ENCODE measurements around the gene YIPF3.
A peak's percentile ranks its signal among the peaks of the same experiment; 100 is the strongest.
"Not testable (repeated sequence)": the region's sequence is repeated elsewhere in the genome, so short reads cannot be mapped to it uniquely, and the experiment has no call there.

Gene YIPF3

DNA sequence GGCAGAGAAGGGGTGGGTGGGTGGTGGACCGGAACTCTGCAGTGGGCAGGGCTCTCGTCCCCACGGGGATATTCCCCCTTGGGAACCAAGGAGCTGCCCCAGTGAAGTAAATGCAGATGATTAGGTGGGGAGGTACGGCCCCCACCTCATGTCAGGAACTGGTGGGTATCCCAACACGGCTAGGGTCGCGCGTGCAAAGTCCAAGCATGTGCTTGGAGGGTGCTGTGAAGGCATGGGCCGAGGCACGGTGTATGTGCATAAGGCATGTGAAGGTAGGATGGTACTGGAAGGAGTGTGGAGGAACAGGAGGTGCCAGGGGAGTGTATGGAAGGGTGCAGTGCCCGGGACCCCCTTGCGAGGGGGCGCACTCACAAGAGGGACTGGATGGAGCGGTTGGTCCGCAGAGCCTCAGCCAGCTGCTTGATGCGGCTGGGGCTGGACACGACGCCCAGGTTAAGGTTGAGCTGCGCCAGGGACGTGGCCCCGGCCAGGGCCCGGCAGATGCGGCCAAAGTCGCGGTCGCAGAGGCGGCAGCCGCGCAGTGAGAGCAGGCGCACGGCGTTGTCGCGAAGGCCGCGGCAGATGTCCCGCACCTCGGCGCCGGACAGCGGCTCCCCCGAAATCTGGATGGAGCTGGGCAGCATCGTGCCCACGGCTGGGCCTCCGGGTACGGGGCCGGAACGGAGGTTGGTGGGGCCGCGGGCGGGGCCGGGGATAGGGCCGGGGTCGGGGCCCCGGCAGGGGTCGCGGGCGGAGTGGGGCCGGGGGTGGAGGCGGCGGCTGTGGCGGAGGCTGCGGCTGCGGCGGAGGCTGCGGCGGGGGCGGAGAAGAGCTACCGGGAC lies 7.4 kb downstream of the YIPF3 start:
- DNase-seq (ENCODE audit: low read depth), result no peak

DNA sequence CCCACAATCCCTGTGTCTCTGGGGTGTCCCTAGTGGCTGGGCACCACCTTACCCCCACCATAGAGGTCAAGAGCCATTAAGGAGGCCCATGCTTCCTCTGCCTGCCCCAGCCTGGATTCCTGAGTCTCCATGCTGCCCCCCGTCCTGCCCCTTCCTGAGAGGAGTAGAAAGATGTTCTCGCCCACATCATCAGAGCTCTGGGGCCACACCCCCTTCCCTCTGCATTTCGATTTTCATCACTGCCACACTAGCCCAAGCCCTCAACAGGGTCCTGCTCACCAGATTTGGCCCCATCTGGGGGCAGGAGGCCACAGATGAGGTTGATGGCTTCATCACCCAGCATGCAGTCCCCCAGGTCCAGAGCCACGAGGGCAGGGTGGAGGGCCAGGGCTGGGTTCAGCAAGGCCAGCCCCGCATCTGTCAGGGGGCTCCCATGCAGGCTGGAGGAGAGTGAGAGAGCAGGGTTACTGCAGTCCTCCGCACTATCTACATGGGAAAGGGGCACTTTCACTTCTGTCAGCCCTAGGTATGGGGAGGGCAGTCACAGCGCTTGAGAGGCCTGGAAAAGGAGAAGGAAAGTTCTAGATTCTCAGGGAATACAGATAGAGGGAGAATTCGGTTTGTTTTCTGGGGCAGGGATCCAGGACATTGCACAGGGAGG lies 8.1 kb downstream of the YIPF3 start:
- no peak for DNase-seq (ENCODE audit: low read depth)

DNA sequence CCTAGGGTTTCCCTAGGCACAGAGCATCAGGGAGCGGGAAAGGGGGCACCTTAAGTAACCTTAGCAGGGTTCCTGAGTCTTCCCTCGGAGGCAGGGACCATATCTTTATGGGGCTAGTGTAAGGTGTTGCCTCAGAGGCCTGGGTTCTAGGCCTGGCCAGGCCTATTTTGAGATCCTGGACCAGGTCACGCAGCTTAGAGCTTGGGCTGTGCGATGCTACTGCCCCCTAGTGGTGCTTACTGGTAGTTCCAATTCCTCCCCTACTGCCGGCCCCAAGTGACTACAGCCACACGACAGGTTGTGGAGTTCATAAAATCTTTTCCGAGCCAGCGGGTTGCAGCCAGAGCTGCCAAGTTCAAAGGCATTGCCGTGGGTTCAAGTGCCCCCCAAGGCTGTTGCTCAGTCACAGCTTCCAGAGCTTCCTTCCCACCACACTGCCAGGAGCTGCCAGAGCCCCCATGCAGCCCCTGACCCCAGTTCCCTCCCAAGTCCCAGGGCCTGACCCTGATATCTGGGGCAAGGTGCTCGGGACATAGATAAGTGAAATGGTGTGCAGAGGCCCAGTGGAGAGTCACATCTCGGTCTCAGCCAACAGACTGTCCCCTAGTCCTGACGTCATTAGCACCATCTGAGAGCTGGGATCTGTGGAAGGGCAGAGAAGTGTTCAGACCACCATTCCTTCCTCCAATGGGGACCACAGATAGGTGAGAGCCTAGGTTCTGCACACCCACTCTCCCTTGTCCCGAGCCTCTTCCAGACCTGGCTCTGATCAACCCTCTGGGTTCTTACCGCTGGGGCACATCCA lies 9.9 kb downstream of the YIPF3 start:
- DNase-seq (ENCODE audit: low read depth), result peak; percentile 63

DNA sequence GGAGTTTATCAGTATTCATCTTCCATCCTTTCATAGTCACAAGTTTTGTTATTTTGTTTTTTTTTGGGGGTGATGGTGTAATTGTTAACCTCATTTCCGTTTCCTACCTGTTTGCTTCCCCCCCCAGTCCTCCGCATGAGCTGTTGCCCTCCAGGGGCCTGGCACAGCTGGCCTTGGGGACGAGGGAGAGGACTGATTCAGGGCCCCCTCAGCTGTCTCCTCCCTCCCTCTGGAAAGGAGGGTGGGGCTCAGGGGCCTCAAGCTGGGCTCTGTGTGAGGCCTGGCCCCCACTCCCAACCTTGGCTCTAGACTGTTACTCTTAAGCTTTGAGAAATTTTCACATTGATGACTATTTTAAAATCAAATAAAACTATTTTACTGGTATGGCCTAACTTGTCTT lies 10.6 kb downstream of the YIPF3 start:
- DNase-seq (ENCODE audit: low read depth), result no peak

DNA sequence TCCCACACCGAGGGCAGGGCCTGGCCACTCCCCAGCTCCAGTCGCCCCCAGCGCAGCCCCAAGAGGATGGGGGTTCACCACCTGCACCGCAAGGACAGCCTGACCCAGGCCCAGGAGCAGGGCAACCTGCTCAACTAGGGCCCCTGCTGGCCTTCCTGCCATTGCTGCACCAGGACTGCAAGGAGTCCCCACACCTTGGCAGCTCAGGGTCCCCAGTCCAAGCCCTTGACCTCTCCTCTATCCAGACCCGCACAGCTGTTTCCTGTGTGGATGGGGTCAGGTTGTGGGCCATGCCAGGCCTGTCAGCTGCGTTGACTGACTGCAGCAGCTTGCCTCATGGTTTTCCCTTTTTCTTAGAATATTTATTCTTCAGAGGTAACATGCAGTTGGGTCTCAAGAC lies 11.0 kb downstream of the YIPF3 start:
- no peak for DNase-seq (ENCODE audit: low read depth)

DNA sequence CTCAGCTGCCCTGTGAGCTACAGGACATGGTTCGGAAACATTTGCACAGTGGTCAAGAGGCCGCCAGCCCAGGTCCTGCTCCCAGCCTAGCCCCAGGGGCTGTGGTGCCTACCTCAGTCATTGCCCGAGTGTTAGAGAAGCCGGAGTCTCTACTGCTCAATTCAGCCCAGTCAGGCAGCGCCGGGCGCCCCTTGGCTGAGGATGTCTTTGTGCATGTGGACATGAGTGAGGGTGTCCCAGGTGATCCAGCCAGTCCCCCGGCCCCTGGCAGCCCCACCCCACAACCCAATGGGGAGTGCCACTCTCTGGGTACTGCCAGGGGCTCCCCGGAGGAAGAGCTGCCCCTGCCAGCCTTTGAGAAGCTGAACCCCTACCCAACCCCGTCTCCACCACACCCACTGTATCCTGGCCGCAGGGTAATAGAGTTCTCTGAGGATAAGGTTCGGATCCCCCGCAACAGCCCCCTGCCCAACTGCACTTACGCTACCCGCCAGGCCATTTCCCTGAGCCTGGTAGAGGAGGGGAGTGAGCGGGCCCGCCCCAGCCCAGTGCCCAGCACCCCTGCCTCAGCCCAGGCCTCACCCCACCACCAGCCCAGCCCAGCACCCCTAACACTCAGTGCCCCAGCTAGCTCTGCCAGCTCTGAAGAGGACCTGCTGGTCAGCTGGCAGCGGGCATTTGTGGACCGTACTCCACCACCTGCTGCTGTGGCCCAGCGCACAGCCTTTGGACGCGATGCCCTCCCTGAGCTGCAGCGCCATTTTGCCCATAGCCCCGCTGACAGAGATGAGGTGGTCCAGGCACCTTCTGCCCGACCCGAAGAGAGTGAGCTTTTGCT lies 11.8 kb downstream of the YIPF3 start:
- no peak for DNase-seq (ENCODE audit: low read depth)

DNA sequence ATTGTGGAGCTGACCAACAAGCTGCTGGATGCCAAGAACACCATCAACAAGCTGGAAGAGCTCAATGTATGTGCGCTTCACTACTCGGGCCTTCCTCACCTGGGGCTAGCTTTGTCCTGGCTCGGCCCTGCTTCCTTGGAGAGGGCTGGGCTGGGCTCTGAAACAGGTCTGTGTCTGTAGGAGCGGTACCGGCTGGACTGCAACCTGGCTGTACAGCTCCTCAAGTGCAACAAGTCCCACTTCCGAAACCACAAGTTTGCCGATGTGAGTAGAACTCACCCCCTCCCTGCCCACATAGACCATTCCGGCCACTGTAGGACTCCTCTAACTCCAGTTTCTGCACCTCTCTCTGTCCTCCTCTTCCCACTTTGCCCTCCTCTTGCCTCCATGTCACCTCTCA lies 13.3 kb downstream of the YIPF3 start:
- DNase-seq (ENCODE audit: low read depth), result no peak

DNA sequence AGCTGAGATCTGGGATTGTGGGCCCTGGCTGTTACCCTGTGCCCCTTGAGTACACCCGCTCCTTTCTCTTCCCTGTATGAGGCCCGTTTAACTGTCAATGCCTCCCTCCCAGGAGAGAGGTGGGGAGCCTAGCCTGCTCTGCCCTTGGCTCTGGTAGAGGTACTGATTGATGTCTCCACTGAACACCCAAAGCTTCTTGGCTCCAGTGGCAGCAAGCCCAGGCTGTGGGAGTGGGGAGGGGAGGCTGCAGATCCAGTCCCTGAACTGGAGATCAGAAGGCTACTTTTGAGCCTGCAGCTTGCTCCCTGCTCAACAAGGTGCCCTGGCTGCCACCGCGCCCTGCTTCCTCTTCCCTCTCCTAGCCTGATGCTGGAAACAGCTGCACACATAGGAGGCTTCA lies 14.1 kb downstream of the YIPF3 start:
- no peak for DNase-seq (ENCODE audit: low read depth)

DNA sequence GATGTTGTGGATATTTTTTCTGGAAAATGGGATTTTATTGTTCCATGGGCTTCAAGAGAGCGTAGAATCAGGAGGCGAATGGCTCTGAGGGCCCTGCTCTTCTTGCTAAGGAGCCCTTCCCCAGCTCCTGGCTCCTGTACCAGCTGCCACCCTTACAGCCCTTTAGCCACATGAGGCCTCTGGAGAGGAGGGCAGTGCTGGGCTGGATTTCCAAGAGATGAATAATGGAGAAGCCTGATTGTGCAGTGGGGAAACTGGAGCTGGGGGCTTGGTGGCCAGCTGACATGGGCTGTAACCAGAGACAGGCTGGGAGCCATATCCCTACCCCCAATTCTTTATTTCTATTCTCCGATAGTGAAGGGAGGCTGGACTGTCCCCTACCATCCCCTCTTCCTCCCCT lies 15.8 kb downstream of the YIPF3 start:
- no peak for DNase-seq (ENCODE audit: low read depth)

DNA sequence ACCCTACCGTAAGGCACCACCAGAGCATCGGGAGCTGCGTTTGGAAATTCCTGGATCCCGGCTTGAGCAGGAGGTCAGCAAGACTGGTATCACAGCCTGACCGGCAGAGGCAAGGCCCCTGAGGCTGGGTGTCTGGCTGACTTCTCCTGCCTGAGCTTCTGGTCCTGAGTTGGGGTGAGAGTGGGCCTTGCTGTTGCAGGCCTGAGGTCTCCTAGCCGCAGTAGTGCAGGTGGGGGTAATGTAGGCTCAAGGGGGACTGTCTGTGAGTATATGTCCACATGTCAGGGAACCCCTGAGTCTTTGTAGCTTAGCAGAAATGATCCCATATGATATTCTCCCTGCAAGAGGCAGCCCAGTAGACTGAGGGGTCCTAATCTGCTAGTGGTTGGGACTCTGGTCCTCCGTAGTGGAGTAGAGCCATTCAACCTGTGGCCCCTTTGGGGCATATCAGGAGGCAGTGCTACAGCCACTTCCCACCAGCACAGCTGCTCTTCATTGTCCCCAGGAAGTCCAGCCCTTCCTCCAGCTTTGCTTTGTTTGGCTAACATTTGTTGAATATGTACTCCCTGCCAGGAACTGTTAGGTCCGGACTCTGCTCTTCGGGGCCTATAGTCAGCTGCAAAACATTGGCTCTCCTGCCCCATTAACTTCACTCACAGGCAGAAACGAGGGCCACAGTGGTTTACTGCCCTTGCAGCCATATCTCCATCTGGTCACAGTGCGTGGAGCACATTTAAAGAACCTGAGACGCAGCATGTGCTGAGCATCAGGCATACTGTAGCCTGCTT lies 17.5 kb downstream of the YIPF3 start:
- DNase-seq (ENCODE audit: low read depth), result no peak

DNA sequence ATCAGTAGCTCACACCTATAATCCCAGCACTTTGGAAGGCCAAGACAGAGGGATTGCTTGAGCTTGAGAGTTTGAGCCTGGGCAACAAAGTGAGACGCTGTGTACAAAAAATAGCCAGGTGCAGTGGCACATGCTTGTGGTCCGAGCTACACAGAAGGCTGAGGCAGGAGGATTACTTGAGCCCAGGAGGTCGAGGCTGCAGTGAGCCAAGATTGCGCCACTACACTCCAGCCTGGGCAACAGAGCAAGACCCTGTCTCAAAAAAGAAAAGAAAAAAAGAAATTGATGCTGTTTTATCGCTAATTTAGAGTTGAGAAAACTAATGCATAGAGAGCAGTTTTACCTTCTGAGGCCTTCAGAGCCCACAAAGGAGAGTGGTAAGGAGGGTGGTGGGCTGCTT lies 18.4 kb downstream of the YIPF3 start:
- not testable (repeated sequence) for DNase-seq (ENCODE audit: low read depth)

DNA sequence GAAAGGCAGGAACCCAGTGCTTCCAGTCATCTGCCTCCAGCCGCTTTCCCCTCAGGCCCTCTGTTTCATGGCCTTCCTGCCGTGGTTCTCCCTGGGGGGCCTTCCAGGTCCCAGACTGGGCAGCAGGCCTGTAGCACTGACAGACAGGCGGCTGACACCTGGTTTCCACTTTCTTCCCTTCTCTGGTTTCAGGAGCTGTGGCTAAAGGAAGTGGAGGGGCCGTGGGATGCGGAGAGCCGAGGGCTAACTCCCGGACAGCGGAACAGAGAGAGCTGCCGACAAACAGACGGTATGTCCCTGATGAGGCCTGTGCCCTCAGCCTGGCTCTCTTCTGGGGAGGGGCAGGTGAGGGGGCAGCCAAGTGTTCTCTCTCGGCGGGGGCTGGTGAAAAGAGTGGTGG lies 19.0 kb downstream of the YIPF3 start:
- no peak for DNase-seq (ENCODE audit: low read depth)

DNA sequence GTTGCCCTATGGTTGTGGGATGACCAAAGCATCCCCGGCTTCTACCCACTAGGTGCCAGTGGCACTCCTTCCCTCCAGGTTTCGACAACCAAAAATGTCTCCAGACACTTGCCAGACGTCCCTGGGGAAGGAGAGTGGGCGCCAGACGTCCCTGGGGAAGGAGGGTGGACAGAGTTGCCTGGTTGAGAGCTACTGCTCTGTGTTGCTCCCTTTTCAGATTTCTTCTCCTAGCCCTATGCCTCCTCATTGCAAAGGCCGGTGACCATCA lies 19.7 kb downstream of the YIPF3 start:
- no peak for DNase-seq (ENCODE audit: low read depth)

DNA sequence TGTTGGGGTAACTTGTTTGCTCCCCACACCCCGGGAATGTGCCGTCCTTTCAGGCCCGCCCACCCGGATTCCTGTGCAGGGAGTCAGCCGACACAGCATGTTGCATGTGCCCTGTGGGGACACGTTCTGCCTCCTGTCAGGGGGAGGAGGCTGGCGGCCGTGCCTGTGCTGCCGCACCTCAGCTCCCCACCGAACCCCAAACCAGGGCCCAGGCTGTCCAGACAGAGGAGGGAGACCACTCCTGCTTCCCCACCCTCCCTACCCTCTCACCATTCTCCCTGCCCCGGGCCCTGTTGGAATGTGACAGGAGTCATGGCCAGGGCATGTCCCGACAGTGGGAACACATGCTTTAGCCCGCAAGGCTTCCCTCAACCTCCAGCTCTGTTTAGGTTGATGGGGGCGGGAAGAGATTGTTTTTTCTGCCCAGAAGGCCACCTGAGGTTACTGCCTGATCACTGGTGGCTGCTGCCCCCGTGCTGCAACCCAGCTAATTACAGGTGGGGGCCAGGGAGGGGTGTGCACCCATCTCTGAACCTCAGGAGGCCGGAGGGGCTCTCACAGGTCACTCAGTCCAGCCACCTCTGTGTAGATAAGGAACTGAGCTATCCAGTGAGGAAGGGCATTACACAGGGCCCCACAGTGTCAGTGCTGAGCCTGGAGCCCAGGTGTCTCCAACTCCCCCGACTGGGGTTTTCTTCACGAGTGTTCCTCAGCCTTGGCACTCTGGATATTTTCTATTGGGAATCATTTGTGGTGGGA lies 20.2 kb downstream of the YIPF3 start:
- DNase-seq (ENCODE audit: low read depth), result no peak

DNA sequence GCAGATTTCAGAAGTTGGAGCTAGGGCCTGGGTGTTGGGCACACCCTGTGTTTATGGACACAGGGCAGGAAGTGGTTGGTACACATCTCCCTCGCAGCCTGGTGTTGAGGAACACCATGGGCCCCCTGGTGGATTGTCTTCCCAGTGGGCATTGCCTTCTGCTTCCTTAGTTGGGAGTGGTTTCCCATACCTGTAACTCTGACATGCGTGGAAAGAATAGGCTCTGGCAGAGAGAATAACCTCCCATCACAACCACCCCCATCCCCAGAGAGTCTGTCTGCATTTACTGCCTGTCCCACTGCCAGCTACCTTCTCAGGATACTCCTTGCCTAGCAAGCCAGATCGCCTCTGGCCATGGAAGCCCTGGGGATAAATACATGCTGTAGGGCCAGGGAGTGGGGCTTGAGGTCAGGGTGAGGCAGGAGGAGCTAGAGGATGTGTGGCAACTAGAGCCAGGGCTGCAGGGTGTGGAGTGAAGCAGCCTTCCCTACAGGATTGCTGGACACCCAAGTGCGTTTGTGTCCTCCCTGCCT lies 21.3 kb downstream of the YIPF3 start:
- DNase-seq (ENCODE audit: low read depth), result no peak

DNA sequence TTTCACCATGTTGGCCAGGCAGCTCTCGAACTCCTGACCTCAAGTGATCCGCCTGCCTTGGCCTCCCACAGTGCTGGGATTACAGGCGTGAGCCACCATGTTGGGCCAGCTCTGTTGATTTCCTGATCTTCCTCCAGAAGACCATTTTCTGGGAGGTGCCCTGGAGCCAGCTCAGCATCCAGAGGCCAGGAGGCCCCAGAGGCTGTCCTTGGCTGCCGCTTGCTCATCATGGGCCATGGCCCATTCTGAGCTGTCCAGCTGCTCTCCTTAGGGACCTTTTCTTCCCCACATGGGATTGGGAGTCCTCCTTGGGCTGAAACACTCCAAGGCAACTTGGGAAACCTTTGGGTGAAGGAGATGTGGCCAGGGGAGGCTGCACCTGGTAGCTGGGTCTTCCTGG lies 22.0 kb downstream of the YIPF3 start:
- no peak for DNase-seq (ENCODE audit: low read depth)

DNA sequence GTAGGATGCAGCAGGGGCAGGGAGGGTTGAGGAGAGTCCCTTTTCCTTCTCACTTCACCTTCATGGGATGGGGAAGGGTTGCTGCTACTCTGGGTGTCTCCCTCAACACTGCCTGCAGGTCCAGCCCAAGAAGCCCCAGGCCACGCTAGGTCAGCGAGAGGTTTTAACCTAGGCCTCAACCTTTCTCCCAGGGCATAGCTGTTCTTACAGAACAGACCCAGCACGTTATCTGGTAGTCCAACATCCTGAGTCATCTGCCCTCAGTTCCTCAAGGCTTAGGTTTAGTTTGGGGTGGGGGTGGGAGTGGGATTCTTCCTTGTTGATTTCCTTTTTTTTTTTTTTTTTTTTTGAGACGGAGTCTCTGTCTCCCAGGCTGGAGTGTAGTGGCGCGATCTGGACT lies 22.4 kb downstream of the YIPF3 start:
- DNase-seq (ENCODE audit: low read depth), result no peak

DNA sequence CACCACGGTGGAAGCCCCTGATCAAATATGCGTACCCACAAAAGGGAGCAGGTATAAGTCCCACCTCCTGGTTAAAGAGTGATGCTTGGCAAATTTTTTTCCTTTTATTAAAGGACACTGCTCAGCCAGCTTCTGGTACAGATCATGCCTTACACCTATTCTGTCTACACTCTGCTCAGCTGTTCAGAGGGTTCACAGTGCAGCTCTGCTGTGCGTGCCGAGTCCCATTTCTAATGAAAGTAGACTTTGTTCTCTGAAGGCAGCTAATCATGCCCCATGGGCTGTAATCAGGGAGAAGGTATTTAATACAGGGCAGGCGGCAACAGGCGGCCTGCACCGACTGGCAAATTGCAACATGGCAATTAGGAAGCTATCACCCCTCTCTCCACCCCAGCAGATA lies 22.9 kb downstream of the YIPF3 start:
- no peak for DNase-seq (ENCODE audit: low read depth)

DNA sequence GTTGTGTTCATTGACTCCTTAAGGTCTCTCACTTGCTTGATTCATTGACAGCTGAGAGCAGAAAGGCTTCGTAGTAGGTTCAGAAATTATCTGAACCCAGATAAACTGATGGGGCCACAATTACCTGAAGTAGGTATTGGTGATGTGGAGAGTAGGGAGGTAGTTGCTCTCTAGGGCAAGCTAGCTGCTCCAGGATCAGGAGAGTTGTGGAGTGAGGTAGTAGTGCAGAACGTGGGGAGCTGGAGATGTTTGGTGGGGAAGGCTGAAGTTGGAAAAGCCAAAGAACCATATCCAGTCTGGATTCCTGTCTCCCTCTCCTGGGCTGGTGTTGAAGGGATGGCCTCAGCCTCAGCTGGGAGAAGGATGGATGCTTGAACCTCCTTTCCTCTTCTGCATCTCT lies 23.5 kb downstream of the YIPF3 start:
- DNase-seq (ENCODE audit: low read depth), result no peak

DNA sequence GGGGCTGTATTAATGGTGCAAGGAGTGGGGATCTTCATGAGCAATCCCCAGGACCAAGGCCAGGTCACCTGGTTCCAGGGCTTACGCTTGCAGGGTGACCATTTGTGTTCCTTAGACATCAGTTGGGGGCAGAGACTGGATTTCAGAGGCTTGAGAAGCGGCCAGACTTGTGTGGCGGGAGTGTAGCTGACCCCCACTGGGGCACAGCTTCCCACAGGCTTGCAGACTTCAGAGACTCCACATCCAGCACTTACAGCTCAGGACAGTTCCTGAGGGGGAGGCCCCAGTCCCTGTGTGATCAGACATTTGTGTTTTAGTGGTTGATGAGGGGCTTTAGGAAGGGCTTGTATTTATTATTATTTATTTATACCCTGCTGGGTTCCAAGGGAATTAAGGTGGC lies 24.1 kb downstream of the YIPF3 start:
- DNase-seq (ENCODE audit: low read depth), result no peak

Measured in activated T-helper 1 cell treated with Interleukin-2 at 50 U/mL for 16 hours (primary cell).